GM18858 (cell line): ENCODE measurements around the gene SORBS2.
"Not testable (repeated sequence)": the region's sequence is repeated elsewhere in the genome, so short reads cannot be mapped to it uniquely, and the experiment has no call there.

Experiments
- ATAC-seq: cut with Tn5 transposase; IDR thresholded peaks from one replicate; pipeline ENCODE4 v1.9.1; 2021; ENCODE audit not compliant: unreplicated experiment

SORBS2 gene

GRCh38 chr4:185567381-185568376, 244.3 kb downstream of the SORBS2 start:
- no peak for ATAC-seq

- no peak for ATAC-seq
Measured at GRCh38 chr4:185566972-185567371, 245.0 kb downstream of the SORBS2 start.

DNA sequence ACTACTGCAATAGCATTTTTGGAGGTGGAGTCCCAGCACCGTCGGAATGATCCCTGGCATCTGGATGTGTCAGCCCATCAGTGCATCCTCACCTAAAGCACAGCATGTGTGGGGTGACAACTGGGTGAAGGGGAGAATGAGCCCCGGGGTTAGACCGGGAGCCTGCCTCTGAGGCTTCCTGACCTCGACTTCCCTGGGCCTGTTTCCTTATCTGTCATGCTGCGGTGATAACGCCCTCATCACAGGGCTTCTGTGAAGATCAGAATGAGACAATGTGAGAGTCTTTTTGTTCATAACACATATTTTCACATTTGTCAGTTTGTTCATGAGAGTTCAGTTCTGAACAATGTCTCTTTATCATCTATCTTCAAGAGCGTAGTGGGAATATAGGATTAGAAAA, 245.6 kb downstream of the SORBS2 start:
- ATAC-seq, result no peak

DNA sequence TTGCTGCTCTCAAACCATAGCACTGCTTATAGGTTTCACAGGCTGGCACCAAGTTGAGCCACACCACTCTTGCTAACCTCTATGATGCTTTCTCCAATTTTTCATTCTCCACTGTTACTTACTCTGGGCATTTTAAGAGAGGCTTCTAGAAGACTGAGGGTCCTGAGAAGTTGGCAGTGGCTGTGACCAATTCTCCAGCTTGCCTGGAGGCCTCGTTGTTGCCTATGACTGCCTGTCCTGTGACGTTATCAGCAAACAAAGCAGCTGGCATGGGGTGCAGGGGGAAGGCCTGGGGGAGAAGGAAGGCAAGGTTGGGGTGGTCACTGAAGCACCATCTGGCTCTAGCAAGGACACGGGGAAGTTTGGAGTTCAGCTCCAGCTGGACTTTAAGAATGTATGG, 246.3 kb downstream of the SORBS2 start:
- ATAC-seq, result no peak

GRCh38 chr4:185564349-185564748, 247.6 kb downstream of the SORBS2 start:
- no peak for ATAC-seq

GRCh38 chr4:185562531-185562930, 249.5 kb downstream of the SORBS2 start:
- no peak for ATAC-seq

DNA sequence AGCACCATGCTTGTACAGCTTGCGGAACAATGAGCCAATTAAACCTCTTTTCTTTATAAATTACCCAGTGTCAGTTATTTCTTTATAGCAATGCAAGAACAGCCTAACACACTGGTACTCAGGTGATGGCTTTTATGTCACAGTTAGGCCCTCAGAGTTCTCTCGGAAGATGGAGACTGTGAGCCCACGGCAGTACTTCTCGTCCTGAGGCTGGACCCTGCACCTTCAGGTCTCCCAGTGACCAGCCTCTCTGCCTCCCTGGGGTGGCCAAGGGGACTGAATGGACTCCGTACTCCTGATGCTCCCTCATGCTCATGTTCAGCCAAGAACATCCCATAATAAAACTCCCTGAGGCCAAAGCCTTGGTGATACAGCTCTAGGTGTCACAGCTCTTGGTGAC, 251.7 kb downstream of the SORBS2 start:
- no peak for ATAC-seq

DNA sequence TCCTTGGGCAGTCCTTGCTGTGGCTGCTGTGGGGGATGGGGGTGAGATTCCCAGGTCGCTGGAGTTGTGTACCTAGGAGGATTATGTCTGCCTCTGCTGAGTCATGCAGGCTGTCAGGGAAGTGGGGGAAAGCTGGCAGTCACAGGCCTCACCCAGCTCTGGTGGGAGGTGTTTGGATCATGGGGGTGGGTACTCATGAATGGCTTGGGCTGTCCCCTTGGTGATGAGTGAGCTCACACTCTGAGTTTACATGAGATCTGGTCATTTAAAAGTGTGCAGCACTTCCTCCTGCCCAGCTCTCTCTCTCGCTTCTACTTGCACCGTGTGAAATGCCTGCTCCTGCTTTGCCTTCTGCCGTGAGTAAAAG, 252.1 kb downstream of the SORBS2 start:
- ATAC-seq, result no peak

- not testable (repeated sequence) for ATAC-seq
Measured at GRCh38 chr4:185559251-185559914, 252.6 kb downstream of the SORBS2 start.

GRCh38 chr4:185554365-185555126, 257.4 kb downstream of the SORBS2 start:
- ATAC-seq, result no peak

DNA sequence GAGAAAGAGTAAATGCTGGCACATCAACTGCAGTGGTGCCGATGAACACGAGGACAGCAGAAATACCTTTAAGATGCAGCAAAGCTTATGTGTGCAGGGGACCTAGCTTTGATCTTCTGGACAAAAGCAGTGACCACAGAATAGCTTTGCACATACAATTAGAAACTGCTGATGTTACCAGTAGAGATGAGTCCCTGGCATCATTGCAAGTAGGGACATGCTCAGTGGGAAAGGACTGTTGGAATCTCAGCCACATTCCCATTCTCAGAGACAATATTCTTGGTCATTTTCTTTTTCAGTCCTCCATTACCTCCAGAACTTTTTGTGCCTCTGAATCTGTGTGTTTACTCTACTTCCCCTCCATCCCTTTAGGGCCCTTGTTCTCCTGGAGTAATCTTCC, 259.7 kb downstream of the SORBS2 start:
- no peak for ATAC-seq

GRCh38 chr4:185550933-185551332, 261.1 kb downstream of the SORBS2 start:
- ATAC-seq, result no peak

DNA sequence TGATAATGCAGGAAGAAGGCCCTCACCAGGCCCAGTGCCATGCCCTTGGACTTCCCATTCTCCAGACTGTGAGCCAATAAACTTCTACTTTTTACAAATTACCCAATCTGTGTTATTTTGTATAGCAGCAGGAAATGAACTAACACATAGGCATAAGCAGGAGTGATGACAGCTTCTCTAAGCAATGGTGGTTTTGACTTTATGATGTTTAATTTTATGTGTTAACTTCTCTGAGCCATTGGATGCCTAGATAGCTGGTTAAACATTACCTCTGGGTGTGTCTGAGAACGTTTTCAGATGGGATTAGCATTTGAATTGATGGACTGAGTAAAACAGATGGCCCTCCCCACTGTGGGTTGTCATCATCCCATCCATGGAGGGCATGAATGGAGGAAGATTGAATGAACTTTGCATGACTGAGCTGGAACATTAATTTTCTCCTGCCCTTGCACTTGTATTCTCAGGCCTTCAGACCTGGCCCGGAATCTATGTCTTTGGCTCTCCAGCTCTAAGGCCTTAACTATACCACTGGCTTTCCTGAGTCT, 262.8 kb downstream of the SORBS2 start:
- ATAC-seq, result no peak

DNA sequence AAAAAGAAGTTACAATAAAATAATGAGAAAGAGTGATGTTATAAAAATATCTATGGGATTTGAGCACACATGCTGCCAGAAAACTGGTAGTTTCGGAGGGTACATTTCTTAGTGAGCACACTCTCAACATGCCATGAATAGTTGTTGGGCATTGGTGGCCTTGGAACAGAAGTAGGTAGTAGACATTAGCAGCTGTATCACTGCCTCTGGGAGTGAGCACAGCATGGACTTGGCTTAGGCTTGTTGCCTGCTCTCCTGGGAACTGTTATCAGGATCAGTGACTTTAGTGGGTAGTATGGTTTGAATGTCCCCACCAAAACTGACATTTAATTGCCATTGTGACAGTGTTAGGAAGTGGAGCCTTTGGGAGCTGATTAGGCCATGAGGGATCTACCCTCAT, 263.4 kb downstream of the SORBS2 start:
- ATAC-seq, result no peak

- ATAC-seq, result no peak
Measured at GRCh38 chr4:185546335-185546734, 265.7 kb downstream of the SORBS2 start.

GRCh38 chr4:185542626-185543315, 269.2 kb downstream of the SORBS2 start:
- no peak for ATAC-seq

DNA sequence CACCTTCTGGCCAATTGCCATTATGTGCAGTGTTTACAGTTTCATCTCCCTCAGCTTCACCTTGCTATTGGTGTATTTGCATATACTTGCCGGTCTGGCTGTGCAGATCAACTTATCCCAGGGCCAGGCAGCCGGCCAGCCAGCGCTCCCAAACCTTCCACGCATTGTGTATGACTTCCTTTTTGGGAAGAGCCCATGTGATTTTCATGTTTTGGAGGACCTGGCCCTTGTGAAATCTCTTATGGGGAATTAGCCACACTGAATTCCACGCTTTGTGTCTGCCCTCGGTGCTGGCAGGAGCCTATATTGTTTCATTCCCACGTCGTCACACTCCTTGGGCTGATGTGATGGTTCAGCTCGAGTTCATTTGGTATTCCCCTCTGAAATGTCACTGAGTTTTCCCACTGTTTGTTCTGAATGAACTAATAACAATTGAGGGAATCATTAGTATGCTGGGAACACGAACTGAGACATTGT, 270.7 kb downstream of the SORBS2 start:
- ATAC-seq, result no peak

GRCh38 chr4:185540487-185541120, 271.4 kb downstream of the SORBS2 start:
- no peak for ATAC-seq

DNA sequence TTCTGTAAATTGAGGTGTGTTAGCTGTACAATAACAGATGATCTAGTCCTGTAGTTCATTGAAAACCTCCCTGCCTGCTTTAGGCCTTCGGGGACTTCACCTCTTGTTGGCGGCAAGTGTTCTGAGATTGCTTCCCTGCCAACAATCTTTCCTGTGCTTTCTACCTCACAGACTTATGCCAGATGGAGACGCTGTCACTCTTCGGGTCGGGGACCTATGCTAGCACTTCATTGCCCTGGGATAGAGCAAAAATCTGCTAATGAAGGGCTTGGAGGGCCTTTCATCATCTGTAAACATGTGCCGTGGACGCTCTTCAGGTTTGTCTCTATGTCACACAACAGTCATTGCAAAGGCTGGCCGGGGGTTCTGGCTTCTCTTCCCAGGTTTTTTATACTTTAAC, 272.0 kb downstream of the SORBS2 start:
- ATAC-seq, result no peak

DNA sequence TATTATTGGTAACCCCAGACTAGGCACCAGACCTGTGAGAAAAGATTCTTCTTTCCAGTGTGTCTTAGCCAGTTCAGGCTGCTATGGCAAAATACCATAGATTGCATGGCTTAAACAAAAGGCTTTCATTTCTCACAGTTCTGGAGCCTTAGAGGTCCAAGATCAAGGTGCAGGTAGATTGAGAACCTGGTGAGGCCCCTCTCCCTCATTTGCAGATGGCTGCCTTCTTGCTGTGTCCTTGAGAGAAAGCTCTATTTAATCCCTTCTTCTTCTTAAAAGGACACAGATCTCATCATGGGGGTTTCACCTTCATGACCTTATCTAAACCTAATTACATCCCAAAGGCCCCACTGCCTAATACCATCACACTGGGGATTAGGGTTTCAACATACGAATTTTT, 273.2 kb downstream of the SORBS2 start:
- ATAC-seq, result no peak
